Esophagus muscularis mucosa (tissue), 4 donors: ENCODE data around the gene ATP1A3.

Experiments
- EP300 ChIP-seq: sonication (generic); formaldehyde crosslinking; IDR thresholded peaks from one replicate; pipeline ENCODE4 v1.6.1; 2017; ENCODE audit warnings: antibody characterized with exemption
- POLR2A ChIP-seq: fragments of 450-650 bp; IDR thresholded peaks from one replicate; pipeline ENCODE4 v1.6.1; 2017; ENCODE audit warnings: antibody characterized with exemption, moderate library complexity, mild to moderate bottlenecking, low read depth
- POLR2AphosphoS5 ChIP-seq, 2 donors: sonication (generic); formaldehyde crosslinking; IDR thresholded peaks; one replicate each; pipeline ENCODE4 v1.6.1; 2017; ENCODE audit warnings: antibody characterized with exemption in 2 of 2
- TF ChIP-seq, protein P1 (sequence below), 3 experiments: fragments of 200-600 bp in 2 of 3; fragments of 450-650 bp in 1 of 3; sonication (generic) in 2 of 3; IDR thresholded peaks; one replicate each; pipeline ENCODE4 v1.5.1; 2017 to 2019; ENCODE audit warnings: antibody characterized with exemption in 3 of 3, mild to moderate bottlenecking in 2 of 3, moderate library complexity in 1 of 3

DNA sequence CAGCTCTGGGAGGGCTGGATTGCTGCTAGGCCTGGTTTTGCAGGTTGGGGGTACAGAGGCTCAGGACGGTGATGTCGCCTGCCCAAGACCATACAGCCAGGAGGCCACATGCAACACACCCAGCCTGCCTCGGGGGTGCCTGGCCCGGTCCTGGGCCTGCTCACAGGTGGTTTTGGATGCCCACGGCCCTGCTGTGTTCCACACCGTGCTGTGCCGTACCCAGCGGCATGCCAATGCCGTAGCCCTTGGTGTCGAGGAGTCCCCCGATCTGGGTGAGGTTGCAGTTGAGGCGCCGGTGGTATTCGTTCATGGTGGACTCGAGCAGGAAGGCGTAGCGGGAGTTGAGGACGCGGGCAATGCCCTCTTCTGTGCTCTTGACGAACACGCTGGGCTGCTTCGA lies 11.5 kb upstream of the ATP1A3 start:
- TF ChIP-seq POLR2A (no peak), EP300 (no peak), POLR2AphosphoS5 (IDR thresholded peaks at IDR 0.05) (no peak)
- TF ChIP-seq, protein P1, sequence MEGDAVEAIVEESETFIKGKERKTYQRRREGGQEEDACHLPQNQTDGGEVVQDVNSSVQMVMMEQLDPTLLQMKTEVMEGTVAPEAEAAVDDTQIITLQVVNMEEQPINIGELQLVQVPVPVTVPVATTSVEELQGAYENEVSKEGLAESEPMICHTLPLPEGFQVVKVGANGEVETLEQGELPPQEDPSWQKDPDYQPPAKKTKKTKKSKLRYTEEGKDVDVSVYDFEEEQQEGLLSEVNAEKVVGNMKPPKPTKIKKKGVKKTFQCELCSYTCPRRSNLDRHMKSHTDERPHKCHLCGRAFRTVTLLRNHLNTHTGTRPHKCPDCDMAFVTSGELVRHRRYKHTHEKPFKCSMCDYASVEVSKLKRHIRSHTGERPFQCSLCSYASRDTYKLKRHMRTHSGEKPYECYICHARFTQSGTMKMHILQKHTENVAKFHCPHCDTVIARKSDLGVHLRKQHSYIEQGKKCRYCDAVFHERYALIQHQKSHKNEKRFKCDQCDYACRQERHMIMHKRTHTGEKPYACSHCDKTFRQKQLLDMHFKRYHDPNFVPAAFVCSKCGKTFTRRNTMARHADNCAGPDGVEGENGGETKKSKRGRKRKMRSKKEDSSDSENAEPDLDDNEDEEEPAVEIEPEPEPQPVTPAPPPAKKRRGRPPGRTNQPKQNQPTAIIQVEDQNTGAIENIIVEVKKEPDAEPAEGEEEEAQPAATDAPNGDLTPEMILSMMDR (IDR thresholded peaks at IDR 0.05) = no peak
